AG09319 (cell line): Measurements from ENCODE around the gene AP4M1.

Experiments used
- DNase-seq: peaks from one replicate; pipeline ENCODE4 v3.0.0-alpha.2; 2010; ENCODE audit warnings: low read depth; ENCODE audit errors: extremely low read depth
- TF ChIP-seq, protein P1 (sequence below): IDR thresholded peaks from 2 replicates; pipeline ENCODE4 v1.5.1; 2011; ENCODE audit warnings: low read depth, mild to moderate bottlenecking, inconsistent platforms, low read length, moderate library complexity

AP4M1 gene

GRCh38 chr7:100093054-100093453 lies 8.4 kb upstream of the AP4M1 start:
- DNase-seq: no peak
- TF ChIP-seq, protein P1, sequence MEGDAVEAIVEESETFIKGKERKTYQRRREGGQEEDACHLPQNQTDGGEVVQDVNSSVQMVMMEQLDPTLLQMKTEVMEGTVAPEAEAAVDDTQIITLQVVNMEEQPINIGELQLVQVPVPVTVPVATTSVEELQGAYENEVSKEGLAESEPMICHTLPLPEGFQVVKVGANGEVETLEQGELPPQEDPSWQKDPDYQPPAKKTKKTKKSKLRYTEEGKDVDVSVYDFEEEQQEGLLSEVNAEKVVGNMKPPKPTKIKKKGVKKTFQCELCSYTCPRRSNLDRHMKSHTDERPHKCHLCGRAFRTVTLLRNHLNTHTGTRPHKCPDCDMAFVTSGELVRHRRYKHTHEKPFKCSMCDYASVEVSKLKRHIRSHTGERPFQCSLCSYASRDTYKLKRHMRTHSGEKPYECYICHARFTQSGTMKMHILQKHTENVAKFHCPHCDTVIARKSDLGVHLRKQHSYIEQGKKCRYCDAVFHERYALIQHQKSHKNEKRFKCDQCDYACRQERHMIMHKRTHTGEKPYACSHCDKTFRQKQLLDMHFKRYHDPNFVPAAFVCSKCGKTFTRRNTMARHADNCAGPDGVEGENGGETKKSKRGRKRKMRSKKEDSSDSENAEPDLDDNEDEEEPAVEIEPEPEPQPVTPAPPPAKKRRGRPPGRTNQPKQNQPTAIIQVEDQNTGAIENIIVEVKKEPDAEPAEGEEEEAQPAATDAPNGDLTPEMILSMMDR: no peak

DNA sequence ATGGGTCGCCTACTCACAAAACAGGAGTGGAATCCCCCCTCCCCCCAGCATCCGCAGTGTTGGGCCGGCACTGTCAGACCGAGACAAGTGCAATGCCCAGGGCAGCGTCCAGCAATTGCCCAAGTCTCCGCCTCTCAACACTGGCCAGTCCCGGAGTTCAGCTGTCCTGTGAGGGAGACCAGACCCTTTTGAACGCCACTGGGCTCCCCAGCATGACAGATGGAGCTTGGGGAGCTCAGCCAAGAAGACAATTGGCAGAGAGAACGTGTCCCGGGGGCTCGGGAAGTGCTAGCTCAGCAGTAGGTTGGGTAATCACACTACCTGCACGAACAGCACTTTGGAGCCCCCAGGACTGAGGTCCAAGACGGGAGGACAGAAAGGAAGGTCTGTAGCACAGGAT lies 7.9 kb upstream of the AP4M1 start:
- TF ChIP-seq, protein P1: no peak
- no peak for DNase-seq

DNA sequence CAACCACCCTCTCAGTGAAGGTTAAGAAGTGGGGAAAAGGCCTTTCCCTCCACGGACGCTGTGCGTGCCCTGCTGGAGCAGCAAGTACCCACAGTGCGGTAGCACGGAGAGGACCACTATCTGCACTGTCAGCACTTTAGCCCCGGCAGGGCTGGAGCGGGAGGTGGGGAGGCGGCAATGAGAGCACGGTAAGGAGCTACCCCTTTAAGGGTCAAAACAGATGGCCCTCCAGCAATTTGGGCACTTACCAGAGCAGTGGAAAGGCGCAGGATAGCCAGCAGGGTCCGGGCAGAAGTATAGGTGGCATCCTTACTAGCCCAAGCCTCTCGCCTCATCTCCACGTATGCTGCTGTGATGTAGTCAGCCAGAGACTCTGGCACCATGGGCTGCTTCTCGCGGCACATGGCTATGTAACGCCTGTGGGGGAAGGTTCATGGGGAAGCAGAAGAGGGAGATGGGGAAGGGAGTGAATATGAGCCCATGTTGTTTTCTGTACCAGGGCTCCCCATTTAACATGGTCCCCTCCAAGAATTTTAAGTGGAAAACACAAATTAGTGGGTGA lies 7.4 kb upstream of the AP4M1 start:
- no peak for DNase-seq
- TF ChIP-seq, protein P1: no peak

DNA sequence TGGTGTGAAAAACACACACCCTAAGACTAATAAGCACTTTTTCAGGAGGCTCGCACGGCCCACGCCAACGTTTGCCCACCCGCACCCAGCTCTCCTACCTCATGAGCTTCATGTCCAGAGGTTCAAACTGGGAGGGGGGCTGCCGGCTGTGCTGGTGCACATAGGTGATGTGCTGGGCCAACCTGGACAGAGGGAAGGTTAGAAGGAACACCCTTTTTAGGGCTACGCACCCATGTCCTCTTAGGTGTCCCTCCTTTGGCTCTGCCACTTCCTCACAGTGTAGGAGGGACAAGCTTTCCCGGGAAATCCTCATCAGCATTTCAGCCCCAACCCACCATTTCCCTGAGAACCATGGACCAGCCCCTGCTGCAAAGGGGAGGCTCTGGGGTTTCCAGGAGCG lies 6.2 kb upstream of the AP4M1 start:
- TF ChIP-seq, protein P1: no peak
- DNase-seq: no peak

DNA sequence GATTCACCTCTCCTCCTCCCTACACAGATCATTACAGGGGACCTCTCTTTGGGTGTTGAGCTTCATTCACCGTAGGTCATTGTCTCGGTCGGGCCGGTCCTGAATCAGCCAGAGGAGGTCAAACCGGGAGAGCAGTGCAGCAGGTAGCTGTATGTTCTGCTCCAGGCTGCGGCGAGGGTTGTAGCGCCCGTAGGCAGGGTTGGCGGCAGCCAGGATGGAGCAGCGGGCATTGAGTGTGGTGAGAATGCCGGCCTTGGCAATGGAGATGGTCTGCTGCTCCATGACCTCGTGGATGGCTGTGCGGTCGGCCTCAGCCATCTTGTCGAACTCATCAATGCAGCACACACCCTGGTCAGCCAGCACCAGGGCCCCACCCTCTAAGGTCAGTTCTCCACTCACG lies 5.7 kb upstream of the AP4M1 start:
- TF ChIP-seq, protein P1: no peak
- DNase-seq: no peak

DNA sequence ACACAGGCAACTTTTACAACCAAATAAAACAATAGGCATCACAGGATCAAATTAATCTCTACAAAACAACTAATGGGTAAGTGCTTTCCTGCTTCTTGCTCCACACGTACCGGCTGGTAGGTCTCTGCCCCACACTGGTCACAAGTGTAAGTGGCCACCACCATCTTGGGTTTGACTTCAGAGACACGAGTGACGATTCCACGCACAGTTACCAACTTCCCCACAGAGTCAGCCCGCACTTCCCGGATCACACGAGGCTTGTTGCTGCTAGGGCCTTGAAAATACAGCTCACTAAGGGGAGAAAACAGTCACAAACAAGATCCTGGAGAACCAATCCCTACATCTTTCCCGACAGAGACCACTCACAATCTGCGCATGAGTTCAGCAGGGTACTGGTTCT lies 2.5 kb upstream of the AP4M1 start:
- TF ChIP-seq, protein P1: no peak
- no peak for DNase-seq

GRCh38 chr7:100099452-100099851 lies 2.0 kb upstream of the AP4M1 start:
- DNase-seq: no peak
- TF ChIP-seq, protein P1: no peak
